HG02981 (cell line): ENCODE results near the gene CDIP1.
"Not testable (repeated sequence)": the region's sequence is repeated elsewhere in the genome, so short reads cannot be mapped to it uniquely, and the experiment has no call there.

Experiments used
- ATAC-seq: cut with Tn5 transposase; IDR thresholded peaks from one replicate; pipeline ENCODE4 v1.9.1; 2021; ENCODE audit warnings: mild to moderate bottlenecking, moderate library complexity; ENCODE audit not compliant: unreplicated experiment

The CDIP1 gene

GRCh38 chr16:4538350-4539235 lies at the start of gene CDIP1:
TSS of gene CDIP1 (minus strand) at chr16:4538773. CDS start at chr16:4514130, 24,643 bp downstream.
- peak; percentile 82 for ATAC-seq

GRCh38 chr16:4586291-4586690 lies 47.7 kb upstream of the CDIP1 start:
- no peak for ATAC-seq

GRCh38 chr16:4583906-4584305 lies 45.3 kb upstream of the CDIP1 start:
- no peak for ATAC-seq

- no peak for ATAC-seq
These were observed 41.7 kb upstream of the CDIP1 start for GRCh38 chr16:4580250-4580649.

- ATAC-seq = no peak
These were observed 40.5 kb upstream of the CDIP1 start for GRCh38 chr16:4578961-4579530.

- no peak for ATAC-seq
These were observed 37.4 kb upstream of the CDIP1 start for GRCh38 chr16:4576008-4576407.

- no peak for ATAC-seq
These were observed 36.5 kb upstream of the CDIP1 start for GRCh38 chr16:4574919-4575705.

- ATAC-seq = not testable (repeated sequence)
These were observed 35.4 kb upstream of the CDIP1 start for GRCh38 chr16:4573926-4574325.

- no peak for ATAC-seq
These were observed 34.1 kb upstream of the CDIP1 start for GRCh38 chr16:4572715-4573114.

GRCh38 chr16:4570688-4571321 lies 32.2 kb upstream of the CDIP1 start:
- ATAC-seq = no peak

- no peak for ATAC-seq
These were observed 31.5 kb upstream of the CDIP1 start for GRCh38 chr16:4570086-4570485.

GRCh38 chr16:4566144-4566543 lies 27.6 kb upstream of the CDIP1 start:
- no peak for ATAC-seq

- ATAC-seq = no peak
These were observed 26.2 kb upstream of the CDIP1 start for GRCh38 chr16:4564661-4565267.

GRCh38 chr16:4561596-4561995 lies 23.0 kb upstream of the CDIP1 start:
- ATAC-seq = no peak

- ATAC-seq = no peak
These were observed 19.4 kb upstream of the CDIP1 start for GRCh38 chr16:4557973-4558372.

GRCh38 chr16:4556580-4556979 lies 18.0 kb upstream of the CDIP1 start:
- ATAC-seq = no peak

- no peak for ATAC-seq
These were observed 17.5 kb upstream of the CDIP1 start, which contains the start of gene C16orf96 for GRCh38 chr16:4556112-4556511. TSS of gene C16orf96 (plus strand) at chr16:4556340. CDS start at chr16:4556490, 150 bp downstream.

GRCh38 chr16:4552541-4552940 lies 14.0 kb upstream of the CDIP1 start:
- ATAC-seq = no peak

- ATAC-seq = no peak
These were observed 12.0 kb upstream of the CDIP1 start for GRCh38 chr16:4550591-4550990.

- ATAC-seq = no peak
These were observed 9.6 kb upstream of the CDIP1 start for GRCh38 chr16:4548124-4548523.

- no peak for ATAC-seq
These were observed 5.9 kb upstream of the CDIP1 start for GRCh38 chr16:4544473-4544872.
